H1 (cell line): ENCODE data around the gene CHST11. TPM values are rescaled to one million over a fixed set of nuclear protein-coding genes. Genes with fewer than 3 reads are reported as not detected.

Source experiments
- ATF2 ChIP-seq: IDR thresholded peaks from 2 replicates; pipeline ENCODE4 v1.6.1; 2012; ENCODE audit warnings: low read length, inconsistent platforms
- polyA plus RNA-seq, 7 experiments: library from polyadenylated mRNA; depleted of rRNA in 3 of 7; stranded (reverse) in 5 of 7; unstranded in 2 of 7; fragments of >200 nt in 5 of 7; fragments of 200-250 nt in 2 of 7; gene quantifications; 1 replicate in 5 of 7; 2 replicates in 1 of 7; 4 replicates in 1 of 7; pipeline versions ENCODE4 v1.2.1 to v1.2.3, GENCODE V29; 2011 to 2013; ENCODE audit warnings: missing spikeins in 2 of 7, mixed read lengths in 2 of 7
- total RNA-seq: library from RNA; stranded (reverse); fragmentation: NEBNext Ultra II Directional; extraction: Animal tissue kit (Norgen Biotek cat#: 25700); gene quantifications from 2 replicates; pipeline ENCODE4 v1.2.1, GENCODE V29; 2021

Gene CHST11
- total and polyA plus RNA-seq, 2 of the 8 experiments (the other 6 are each of a cell fraction or from before 2014, with no cell fraction given), result 14.4 to 20.8 TPM

DNA sequence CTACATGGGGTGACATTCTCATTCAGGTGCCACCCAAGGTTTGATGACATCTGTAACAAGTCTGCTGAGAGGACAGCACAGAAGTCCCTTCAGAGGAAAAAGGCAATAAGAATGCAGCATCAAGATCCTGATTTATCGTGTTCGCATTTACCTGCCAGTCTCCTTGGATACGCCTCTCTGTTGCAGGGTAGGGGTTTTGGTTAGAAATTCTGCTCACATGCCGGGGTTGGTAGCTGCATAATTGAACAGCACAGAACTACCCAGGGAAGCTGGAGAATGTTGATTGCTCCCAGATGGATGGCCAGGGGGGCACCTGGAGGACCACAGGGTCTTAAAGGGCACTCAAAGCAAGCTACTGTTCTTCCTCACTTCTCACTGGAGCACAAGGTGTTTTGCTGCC lies 31.1 kb upstream of the CHST11 start (continued):
- no peak for TF ChIP-seq ATF2
